ENCODE measurements around the gene WFS1.

- TF ChIP-seq CTCF (conservative IDR thresholded peaks at IDR 0.05) (no peak), EZH2 (IDR thresholded peaks at IDR 0.05; ENCODE audit: low read depth) (no peak)
Measured at GRCh38 chr4:6329478-6330383, 60.1 kb downstream of the WFS1 start.
